Adrenal gland (tissue), 12 donors: ENCODE data around the gene CCDC15. TPM values are rescaled to one million over a fixed set of nuclear protein-coding genes. Genes with fewer than 3 reads are reported as not detected.
"Not testable (repeated sequence)": the region's sequence is repeated elsewhere in the genome, so short reads cannot be mapped to it uniquely, and the experiment has no call there.

Experiments used
- DNase-seq, 7 donors: peaks; one replicate each; pipeline ENCODE4 v3.0.0-alpha.2; 2019 to 2020
- H3K27ac ChIP-seq, 5 donors: fragments of 200-600 bp; sonication (generic) in 4 of 5; 1 replicate in 3 of 5; 2 replicates in 2 of 5; pipeline versions ENCODE4 v1.5.1 to v1.8.0; 2016 to 2020; ENCODE audit warnings: mild to moderate bottlenecking in 1 of 5
- H3K27me3 ChIP-seq: fragments of 200-600 bp; 2 replicates; pipeline ENCODE4 v1.8.0; 2021
- H3K36me3 ChIP-seq, 2 donors: fragments of 200-600 bp; replicated peaks in 1 of 2; 1 replicate in 1 of 2; 2 replicates in 1 of 2; pipeline versions ENCODE4 v1.5.1 to v1.8.0; 2018 to 2022
- H3K4me1 ChIP-seq, 2 donors: fragments of 200-600 bp; replicated peaks in 1 of 2; 1 replicate in 1 of 2; 2 replicates in 1 of 2; pipeline versions ENCODE4 v1.5.1 to v1.8.0; 2018 to 2021
- H3K4me3 ChIP-seq, 4 donors: fragments of 200-600 bp; sonication (generic) in 3 of 4; one replicate each; pipeline ENCODE4 v1.5.1; 2016 to 2018
- H3K9me3 ChIP-seq, 3 donors: fragments of 200-600 bp; sonication (generic) in 1 of 3; replicated peaks in 1 of 3; 1 replicate in 2 of 3; 2 replicates in 1 of 3; pipeline versions ENCODE4 v1.5.1 to v1.8.0; 2016 to 2021
- CTCF ChIP-seq, 6 experiments: fragments of 450-650 bp in 4 of 6; fragments of 200-600 bp in 2 of 6; sonication (generic) in 1 of 6; IDR thresholded peaks; 1 replicate in 5 of 6; 2 replicates in 1 of 6; pipeline versions ENCODE4 v1.5.1 to v1.8.0; 2016 to 2021; ENCODE audit warnings: antibody characterized with exemption in 6 of 6, mild to moderate bottlenecking in 2 of 6, moderate library complexity in 1 of 6
- POLR2A ChIP-seq, 2 donors: fragments of 450-650 bp; IDR thresholded peaks; one replicate each; pipeline ENCODE4 v1.6.1; 2017; ENCODE audit warnings: antibody characterized with exemption in 2 of 2, mild to moderate bottlenecking in 2 of 2, moderate library complexity in 1 of 2
- WGBS, 4 donors: extraction: QIAGEN DNeasy Blood & Tissue Kit in 2 of 4; methylation state at CpG; one replicate each; pipeline versions ENCODE4 v1.1.5 to v1.1.7; 2013 to 2017; 5-methylcytosine and 5-hydroxymethylcytosine counted together
- intact Hi-C, 2 donors: fragments of 100-400 bp; cut with DNase I; formaldehyde crosslinking; loops; one replicate each; pipeline versions ENCODE4 v1.14.1 to v1.15.0; 2022 to 2023
- polyA plus RNA-seq, 3 donors: library from polyadenylated mRNA; stranded (reverse); fragments of 200-250 nt in 2 of 3; fragments of 350-450 nt in 1 of 3; fragmentation: Illumina TruSeq in 1 of 3; extraction: RNeasy Lipid Tissue Mini Kit (QIAGEN cat#74804) in 1 of 3; gene quantifications; one replicate each; pipeline ENCODE4 v1.2.3, GENCODE V29; 2013 to 2014
- total RNA-seq, 9 donors: library from RNA; depleted of rRNA in 4 of 9; stranded (reverse); fragments of >200 nt in 4 of 9; fragments of 120-200 nt in 1 of 9; fragmentation: NEBNext Ultra II Directional in 1 of 9; extraction: Animal tissue kit (Norgen Biotek cat#: 25700) in 1 of 9; gene quantifications; one replicate each; pipeline versions ENCODE4 v1.1.0 to v1.2.4, GENCODE V29; 2013 to 2023
- donor health status: healthy with polysubstance abuse.
- donor health status: Bipolar disorder and iron deficiency.
- donor health status: DM: yes; HTN: yes; CAD: no.
- donor health status: DM: no; HTN: no; CAD: no.
- donor health status: DM: no; HTN: no; CAD: no.
- donor health status: DM: yes; HTN: yes; CAD: no.

Gene CCDC15
- total and polyA plus RNA-seq, 12 donors: 0.47 to 4.9 (median 2.0) TPM

GRCh38 chr11:125088576-125089455 lies 134.8 kb downstream of the CCDC15 start:
- 89 to 91% (median 91%) methylated on average over 20 of the region's 20 CpGs for WGBS, 4 donors
- intact Hi-C loops: no loop called here
- no peak for TF ChIP-seq POLR2A (IDR thresholded peaks at IDR 0.05)
- no peak for TF ChIP-seq CTCF (IDR thresholded peaks at IDR 0.05)
- peak in 2 of 7 donors; percentile 5 to 12 for DNase-seq
- no peak overlapping the region for H3K4me3 ChIP-seq
- H3K27me3 ChIP-seq: no peaks in the 10 kb centered on the region
- no peaks in the 10 kb centered on the region for H3K9me3 ChIP-seq
- peaks cover 6 to 8% of the 10 kb centered on the region in 2 donors for H3K4me1 ChIP-seq
- H3K27ac ChIP-seq: no peak overlapping the region
- peaks cover 0 to 36% of the 10 kb centered on the region in 2 donors for H3K36me3 ChIP-seq

DNA sequence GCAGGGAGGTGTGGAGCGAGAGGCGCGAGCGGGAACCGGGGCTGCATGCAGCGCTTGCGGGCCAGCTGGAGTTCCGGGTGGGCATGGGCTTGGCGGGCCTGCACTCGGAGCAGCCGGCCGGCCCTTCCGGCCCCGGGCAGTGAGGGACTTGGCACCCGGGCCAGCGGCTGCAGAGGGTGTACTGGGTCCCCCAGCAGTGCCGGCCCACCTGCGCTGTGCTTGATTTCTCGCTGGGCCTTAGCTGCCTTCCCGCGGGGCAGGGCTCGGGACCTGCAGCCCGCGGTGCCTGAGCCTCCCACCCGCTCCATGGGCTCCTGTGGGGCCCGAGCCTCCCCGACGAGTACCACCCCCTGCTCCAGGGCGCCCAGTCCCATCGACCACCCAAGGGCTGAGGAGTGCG lies 135.5 kb downstream of the CCDC15 start:
- intact Hi-C loops: not testable (repeated sequence)
- DNase-seq: peak in 1 of 7 donors; percentile 10

GRCh38 chr11:125090151-125090550 lies 136.1 kb downstream of the CCDC15 start:
- peak overlapping the region in 1 of 5 donors; percentile 66 for H3K27ac ChIP-seq
- H3K27me3 ChIP-seq, H3K4me3 ChIP-seq, H3K4me1 ChIP-seq, H3K9me3 ChIP-seq: not testable (repeated sequence)
- WGBS, 4 donors: 65 to 74% (median 72%) methylated on average over 10 of the region's 10 CpGs
- peaks cover 0 to 23% of the 10 kb centered on the region in 2 donors for H3K36me3 ChIP-seq
- DNase-seq: peak in 3 of 7 donors; percentile 22 to 58 (median 55)
- intact Hi-C loops: loop anchor here in 1 of 2 donors (5.0 kb wide), 1 partner anchor 257 kb away; no protein-coding TSS in a partner anchor

More for the DNA sequence above, 135.5 kb downstream of the CCDC15 start:
- not testable (repeated sequence) for H3K27ac ChIP-seq, H3K4me3 ChIP-seq, H3K27me3 ChIP-seq, H3K9me3 ChIP-seq, H3K4me1 ChIP-seq
- peaks cover 0 to 30% of the 10 kb centered on the region in 2 donors for H3K36me3 ChIP-seq
- 95 to 96% (median 96%) methylated on average over 9 to 31 of the region's 31 CpGs for WGBS, 4 donors

DNA sequence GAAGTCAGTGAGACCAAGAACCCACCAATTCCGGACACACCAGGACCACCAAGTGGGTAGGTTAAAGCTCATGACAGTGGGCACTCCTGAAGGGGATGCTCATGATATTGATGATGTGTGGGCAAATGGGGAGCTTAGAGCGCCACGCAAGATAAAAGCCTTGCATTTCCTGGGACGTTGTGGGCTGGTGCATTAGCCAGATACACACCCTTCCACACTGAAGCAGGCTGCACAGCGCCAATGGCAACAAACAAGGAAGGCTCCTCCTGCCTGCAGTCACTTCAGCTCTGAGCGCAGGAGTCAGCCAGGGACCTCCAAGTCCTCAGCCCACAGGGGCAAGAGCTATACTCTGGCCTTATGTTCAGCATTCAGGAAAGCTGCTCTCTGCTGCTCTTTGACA lies 136.8 kb downstream of the CCDC15 start:
- WGBS, 4 donors: 80 to 84% (median 81%) methylated on average over 6 of the region's 6 CpGs
- H3K9me3 ChIP-seq: no peaks in the 10 kb centered on the region
- peak in 2 of 7 donors; percentile 10 to 14 for DNase-seq
- peak overlapping the region in 4 of 5 donors; percentile 30 to 66 (median 58) for H3K27ac ChIP-seq
- peaks cover 0 to 16% of the 10 kb centered on the region in 2 donors for H3K36me3 ChIP-seq
- no peak for TF ChIP-seq POLR2A (IDR thresholded peaks at IDR 0.05)
- no peak for TF ChIP-seq CTCF (IDR thresholded peaks at IDR 0.05)
- intact Hi-C loops: loop anchor here in 1 of 2 donors (5.0 kb wide), 1 partner anchor 256 kb away; no protein-coding TSS in a partner anchor
- peaks cover 6 to 8% of the 10 kb centered on the region in 2 donors for H3K4me1 ChIP-seq
- no peaks in the 10 kb centered on the region for H3K27me3 ChIP-seq
- peak overlapping the region in 1 of 4 donors; percentile 2 for H3K4me3 ChIP-seq

Other genes with a start within 250 kb of the CCDC15 start
- 1 to 10 TPM in 6 of 9 donors, under 1 TPM in 1, not detected in 2; 0.89 to 4.1 (median 3.3) TPM for gene NRGN, start 214.3 kb upstream of the CCDC15 start, total RNA-seq
- gene NRGN, start 214.3 kb upstream of the CCDC15 start, polyA plus RNA-seq: 10 to 100 TPM in 1 of 3 donors, 1 to 10 TPM in 2; 5.1 to 10.9 (median 9.6) TPM
- 1 to 10 TPM in 1 of 9 donors, under 1 TPM in 4, not detected in 4; 0.11 to 1.4 (median 0.28) TPM for gene VSIG2, start 201.9 kb upstream of the CCDC15 start, total RNA-seq
- gene VSIG2, start 201.9 kb upstream of the CCDC15 start, polyA plus RNA-seq: 1 to 10 TPM in 1 of 3 donors, under 1 TPM in 2; 0.29 to 2.4 (median 0.67) TPM
- gene ESAM, start 191.9 kb upstream of the CCDC15 start, total RNA-seq: 10 to 100 TPM in 8 of 9 donors, 1 to 10 TPM in 1; 8.2 to 36.9 (median 29.3) TPM
- 10 to 100 TPM; 17.1 to 31.2 (median 21.5) TPM for gene ESAM, start 191.9 kb upstream of the CCDC15 start, polyA plus RNA-seq
- gene MSANTD2, start 153.8 kb upstream of the CCDC15 start, total RNA-seq: 10 to 100 TPM in 4 of 9 donors, 1 to 10 TPM in 5; 4.4 to 16.2 (median 6.4) TPM
- gene MSANTD2, start 153.8 kb upstream of the CCDC15 start, polyA plus RNA-seq: 10 to 100 TPM in 2 of 3 donors, 1 to 10 TPM in 1; 7.1 to 16.8 (median 16.2) TPM
- gene ROBO3, start 88.8 kb upstream of the CCDC15 start, total RNA-seq: 10 to 100 TPM in 6 of 9 donors, 1 to 10 TPM in 3; 5.8 to 60.1 (median 17.5) TPM
- 10 to 100 TPM in 2 of 3 donors, 1 to 10 TPM in 1; 1.7 to 87.4 (median 64.3) TPM for gene ROBO3, start 88.8 kb upstream of the CCDC15 start, polyA plus RNA-seq
- 10 to 100 TPM in 8 of 9 donors, 1 to 10 TPM in 1; 5.7 to 40.7 (median 19.8) TPM for gene ROBO4, start 56.3 kb upstream of the CCDC15 start, total RNA-seq
- 10 to 100 TPM in 2 of 3 donors, 1 to 10 TPM in 1; 4.6 to 31.0 (median 17.0) TPM for gene ROBO4, start 56.3 kb upstream of the CCDC15 start, polyA plus RNA-seq
- under 1 TPM in 1 of 9 donors, not detected in 8; 0.28 TPM for gene HEPN1, start 35.0 kb upstream of the CCDC15 start, total RNA-seq
- under 1 TPM in 1 of 3 donors, not detected in 2; 0.07 TPM for gene HEPN1, start 35.0 kb upstream of the CCDC15 start, polyA plus RNA-seq
- 1 to 10 TPM in 1 of 9 donors, under 1 TPM in 5, not detected in 3; 0.06 to 2.3 (median 0.23) TPM for gene HEPACAM, start 18.2 kb upstream of the CCDC15 start, total RNA-seq
- gene HEPACAM, start 18.2 kb upstream of the CCDC15 start, polyA plus RNA-seq: 1 to 10 TPM in 1 of 3 donors, under 1 TPM in 2; 0.16 to 1.6 (median 0.24) TPM
- 100 to 1,000 TPM in 7 of 9 donors, 10 to 100 TPM in 2; 15.3 to 389 (median 174) TPM for gene SLC37A2, start 109.1 kb downstream of the CCDC15 start, total RNA-seq
- gene SLC37A2, start 109.1 kb downstream of the CCDC15 start, polyA plus RNA-seq: 100 to 1,000 TPM in 1 of 3 donors, 10 to 100 TPM in 2; 73.4 to 274 (median 75.9) TPM
- 10 to 100 TPM; 19.7 to 42.3 (median 26.9) TPM for gene TMEM218, start 157.4 kb downstream of the CCDC15 start, total RNA-seq
- 10 to 100 TPM; 19.3 to 38.7 (median 20.4) TPM for gene TMEM218, start 157.4 kb downstream of the CCDC15 start, polyA plus RNA-seq
- 10 to 100 TPM in 5 of 9 donors, 1 to 10 TPM in 4; 1.2 to 34.7 (median 10.7) TPM for gene PKNOX2, start 210.5 kb downstream of the CCDC15 start, total RNA-seq
- 1 to 10 TPM; 2.0 to 2.7 (median 2.0) TPM for gene PKNOX2, start 210.5 kb downstream of the CCDC15 start, polyA plus RNA-seq